Measurements from ENCODE around the gene ACAP2.

ACAP2 gene

DNA sequence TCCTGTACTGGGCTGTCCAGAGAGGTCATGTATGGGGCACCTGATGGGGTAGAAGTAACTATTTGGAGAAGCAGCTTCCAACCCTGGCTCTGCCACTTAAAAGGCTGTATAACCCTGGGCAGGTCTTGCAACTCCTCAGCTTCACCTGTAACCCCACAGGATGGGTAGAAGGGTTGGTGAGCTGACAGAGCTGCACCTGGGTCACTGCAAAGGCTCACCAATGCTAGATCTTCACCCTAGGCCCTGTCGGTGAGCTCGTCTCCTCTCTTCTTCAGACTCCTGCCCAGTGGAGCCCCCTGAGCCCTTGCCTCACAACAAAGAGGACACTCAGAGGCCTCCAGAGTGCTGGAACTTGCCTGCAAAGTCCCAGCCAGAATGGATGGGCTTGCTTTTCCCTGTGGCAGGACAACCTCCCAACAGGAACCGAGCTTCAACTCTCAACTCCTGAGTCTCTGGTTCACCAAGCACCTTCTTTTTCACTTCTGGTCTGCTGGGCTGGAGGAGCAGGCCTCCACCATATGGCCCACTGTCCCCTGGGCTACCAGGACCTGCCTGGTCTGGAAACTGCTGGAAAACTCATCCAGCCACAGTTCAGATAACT is 217.7 kb downstream of the ACAP2 start:
- no peak for DNase-seq
